GM12891 (cell line): ENCODE measurements around the gene DLK2.

Source experiments
- POLR2A ChIP-seq: IDR thresholded peaks from 2 replicates; pipeline ENCODE4 v1.6.1; 2011; ENCODE audit warnings: low read depth, low read length, control low read depth
- POLR2AphosphoS5 ChIP-seq: IDR thresholded peaks from 2 replicates; pipeline ENCODE4 v1.6.1; 2011; ENCODE audit warnings: low read depth, low read length, control low read depth
- SPI1 ChIP-seq: IDR thresholded peaks from 2 replicates; pipeline ENCODE4 v1.6.1; 2011; ENCODE audit warnings: low read depth, low read length, control low read depth
- TAF1 ChIP-seq: IDR thresholded peaks from 2 replicates; pipeline ENCODE4 v1.6.1; 2011; ENCODE audit warnings: low read depth, low read length, control low read depth

DNA sequence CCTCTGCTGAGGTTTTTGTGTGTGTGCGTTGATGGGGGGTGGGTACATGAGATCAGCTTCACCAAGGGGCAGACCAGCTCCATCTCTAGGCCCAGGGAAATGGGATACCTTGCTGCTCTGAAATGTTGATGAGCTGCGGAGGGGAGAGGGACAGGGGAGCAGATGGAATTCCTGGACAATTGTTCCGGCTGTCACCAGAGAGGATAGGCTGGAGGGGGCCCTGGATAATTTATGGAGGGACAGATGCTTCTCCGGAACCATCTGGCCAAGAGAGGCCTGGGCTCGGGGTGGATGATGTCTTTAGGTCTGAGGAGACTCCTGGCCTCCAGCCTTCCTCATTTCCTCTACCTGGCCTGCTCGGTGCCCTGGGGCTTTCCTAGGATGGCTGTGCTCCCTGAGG is 20.2 kb upstream of the DLK2 start:
- TF ChIP-seq POLR2A: no peak
- TF ChIP-seq SPI1: no peak
- TF ChIP-seq POLR2AphosphoS5: no peak
- no peak for TF ChIP-seq TAF1
